ENCODE data around the gene TMEM185A.
"Not testable (repeated sequence)": the region's sequence is repeated elsewhere in the genome, so short reads cannot be mapped to it uniquely, and the experiment has no call there.

TMEM185A gene

DNA sequence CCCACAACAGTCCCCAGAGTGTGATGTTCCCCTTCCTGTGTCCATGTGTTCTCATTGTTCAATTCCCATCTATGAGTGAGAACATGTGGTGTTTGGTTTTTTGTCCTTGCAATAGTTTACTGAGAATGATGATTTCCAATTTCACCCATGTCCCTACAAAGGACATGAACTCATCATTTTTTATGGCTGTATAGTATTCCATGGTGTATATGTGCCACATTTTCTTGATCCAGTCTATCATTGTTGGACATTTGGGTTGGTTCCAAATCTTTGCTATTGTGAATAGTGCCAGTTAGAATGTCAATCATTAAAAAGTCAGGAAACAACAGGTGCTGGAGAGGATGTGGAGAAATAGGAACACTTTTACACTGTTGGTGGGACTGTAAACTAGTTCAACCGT is 11.9 kb downstream of the TMEM185A start:
- not testable (repeated sequence) for DNase-seq

DNA sequence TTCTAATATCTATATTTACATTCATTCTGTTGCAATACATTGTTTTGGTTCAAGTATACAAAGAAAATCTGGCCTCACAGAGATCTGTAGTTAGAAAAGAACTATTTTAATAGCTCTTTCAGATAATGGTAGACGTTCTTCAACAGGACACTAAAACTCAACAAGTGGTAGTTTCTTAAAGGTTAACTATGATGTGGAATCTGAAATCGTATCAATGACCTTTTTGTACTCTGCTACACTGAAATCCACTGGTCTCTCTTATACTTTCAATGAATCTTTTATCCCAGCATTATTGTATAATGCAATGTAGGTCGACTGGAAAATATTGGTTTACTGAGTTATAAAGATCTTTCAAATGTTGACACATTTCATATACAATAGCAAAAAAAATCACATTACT is 12.7 kb downstream of the TMEM185A start:
- no peak for DNase-seq

DNA sequence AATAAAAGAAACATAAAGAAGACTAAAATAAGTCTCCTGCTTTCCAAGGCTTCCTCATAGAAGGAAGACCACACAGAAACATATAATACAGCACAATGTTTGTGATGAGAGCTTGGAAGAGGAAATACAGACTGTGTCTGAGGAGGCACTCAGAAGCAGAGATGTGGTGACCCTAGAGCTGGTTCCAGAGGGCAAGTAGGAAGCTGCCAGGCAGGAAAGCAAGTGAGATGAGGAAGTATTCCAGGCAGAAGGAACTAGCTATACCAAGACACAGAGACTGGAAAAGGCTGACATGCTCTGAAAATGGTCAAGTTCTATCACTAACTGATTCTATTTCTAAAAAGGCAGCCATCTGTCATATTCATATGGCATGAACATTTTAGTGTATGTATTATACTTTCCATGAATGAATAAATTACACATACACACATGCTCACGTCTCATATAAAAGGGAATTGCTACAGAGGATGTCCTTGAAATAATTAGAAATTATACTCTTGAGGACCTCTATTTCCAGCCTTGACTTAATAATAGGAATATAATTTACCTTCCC is 19.9 kb downstream of the TMEM185A start:
- no peak for DNase-seq

DNA sequence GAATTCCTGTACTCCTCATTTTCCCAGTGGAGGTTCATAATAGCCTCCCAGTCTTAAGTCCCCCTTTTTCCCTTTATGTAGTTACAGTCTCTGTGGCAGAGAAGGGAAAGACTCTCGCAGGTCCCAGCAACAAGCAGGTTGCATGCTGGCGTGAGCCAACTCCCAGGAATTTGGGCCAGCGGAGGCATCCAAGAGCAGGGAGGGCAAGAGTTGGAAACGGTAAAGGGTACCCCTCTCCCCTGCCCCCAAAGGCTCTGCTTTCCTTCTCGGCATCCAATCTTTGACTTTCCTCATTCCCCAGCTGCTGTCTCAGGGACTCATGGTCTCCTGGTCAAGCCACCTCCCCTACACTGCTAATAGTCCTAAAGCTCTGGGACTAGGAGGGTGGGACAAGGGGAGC is 21.1 kb downstream of the TMEM185A start:
- DNase-seq: no peak

DNA sequence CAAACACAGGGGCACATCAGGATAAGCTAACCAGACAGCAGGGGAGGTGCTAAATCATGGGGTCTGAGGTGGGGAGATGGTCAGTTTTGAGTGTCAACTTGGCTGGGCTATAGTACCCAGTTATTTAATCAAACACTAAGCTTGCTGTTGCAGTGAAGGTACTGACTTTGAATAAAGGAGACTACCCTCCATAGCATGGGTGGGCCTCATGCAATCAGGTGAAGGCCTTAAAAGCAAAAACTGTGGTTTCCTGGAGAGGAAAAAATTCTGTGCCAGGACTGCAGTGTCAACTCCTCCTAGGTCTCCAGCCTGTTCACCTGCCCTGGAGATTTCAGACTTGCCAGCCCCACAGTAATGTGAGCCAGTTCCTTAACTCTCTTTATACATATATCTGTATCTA is 23.9 kb downstream of the TMEM185A start:
- DNase-seq: no peak

DNA sequence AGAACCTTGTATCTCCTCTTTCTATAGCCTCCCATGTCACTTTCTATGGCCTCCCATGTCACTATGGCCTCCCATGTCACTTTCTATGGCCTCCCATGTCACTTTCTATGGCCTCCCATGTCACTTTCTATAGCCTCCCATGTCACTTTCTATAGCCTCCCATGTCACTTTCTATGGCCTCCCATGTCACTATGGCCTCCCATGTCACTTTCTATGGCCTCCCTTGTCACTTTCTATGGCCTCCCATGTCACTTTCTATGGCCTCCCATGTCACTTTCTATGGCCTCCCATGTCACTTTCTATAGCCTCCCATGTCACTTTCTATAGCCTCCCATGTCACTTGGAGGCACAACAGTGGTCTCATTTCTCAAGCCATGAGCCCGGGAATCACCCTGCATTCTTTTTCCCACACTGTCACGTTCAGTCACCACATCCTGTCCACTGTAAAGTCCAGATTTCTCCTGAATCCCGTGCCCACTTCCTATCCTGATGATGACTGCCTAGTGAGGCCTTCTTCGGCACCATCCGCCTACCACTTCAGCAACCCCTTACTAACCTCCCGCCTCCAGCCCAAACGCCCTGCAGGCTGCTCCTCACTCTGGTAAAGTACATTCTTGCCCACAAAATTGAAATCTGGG is 26.2 kb downstream of the TMEM185A start:
- DNase-seq: not testable (repeated sequence)

DNA sequence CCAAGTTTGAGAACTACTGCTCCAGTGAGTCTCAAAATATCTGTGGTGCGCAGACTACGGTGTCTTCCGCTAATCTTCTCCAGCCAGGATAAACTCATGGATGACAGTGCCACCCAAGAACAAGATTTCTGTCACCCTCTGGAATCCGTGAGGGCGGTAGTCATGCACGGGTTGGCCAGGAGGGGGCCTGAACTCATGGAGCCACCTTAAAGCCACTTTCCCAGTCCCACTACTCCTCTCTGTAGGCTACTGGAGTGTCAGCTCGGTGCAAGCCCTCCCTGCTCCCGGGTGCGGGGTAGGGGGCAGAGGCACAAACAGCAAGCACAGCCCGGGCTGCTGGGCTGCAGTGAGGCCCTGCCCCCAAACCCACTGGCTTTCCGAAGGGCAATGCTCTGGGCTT is 33.0 kb downstream of the TMEM185A start:
- not testable (repeated sequence) for DNase-seq

DNA sequence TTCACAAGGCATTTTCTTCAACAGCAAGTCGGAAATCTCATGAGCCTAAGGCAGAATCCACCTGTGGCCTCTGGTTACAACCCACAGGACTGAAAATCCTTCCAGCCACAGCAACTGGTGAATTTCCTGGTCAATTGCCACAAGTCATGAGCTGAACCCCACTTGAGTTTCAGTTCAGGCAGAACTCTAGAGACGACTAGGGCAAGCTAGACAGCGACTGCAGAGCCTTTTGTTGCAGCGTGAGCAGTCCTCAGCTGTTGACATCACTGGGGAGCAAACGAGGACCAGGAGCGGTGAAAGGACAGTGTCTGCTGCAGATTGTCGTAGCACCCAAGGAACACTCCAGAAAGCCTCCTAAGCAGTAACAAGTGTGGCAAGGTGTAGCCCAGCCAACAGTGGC is 35.6 kb downstream of the TMEM185A start:
- not testable (repeated sequence) for DNase-seq

DNA sequence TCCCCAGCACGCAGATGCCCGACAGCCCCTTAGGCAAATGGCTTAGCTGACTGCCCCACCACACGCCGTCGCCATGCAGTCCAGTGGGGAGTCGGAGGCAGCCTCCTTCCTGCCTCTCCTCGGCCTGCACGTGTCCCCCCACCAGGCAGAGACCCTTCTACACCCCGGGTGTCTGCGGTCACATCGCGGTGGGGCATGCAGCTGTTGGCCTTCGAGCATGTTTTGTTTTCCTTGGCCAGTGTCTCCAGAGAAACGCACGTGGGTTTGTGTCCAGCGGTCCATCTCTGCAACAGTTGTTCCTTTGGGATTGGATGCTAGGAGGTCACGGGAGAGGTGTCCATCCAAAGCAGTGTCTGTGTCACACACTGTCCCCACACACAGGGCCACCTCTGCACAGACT is 36.4 kb downstream of the TMEM185A start, which contains the start of gene HSFX2:
HSFX2 (minus strand) TSS at position 101 of the 400 bp plus-strand sequence. CDS start 614 bp downstream, outside the sequence.
- DNase-seq: not testable (repeated sequence)

DNA sequence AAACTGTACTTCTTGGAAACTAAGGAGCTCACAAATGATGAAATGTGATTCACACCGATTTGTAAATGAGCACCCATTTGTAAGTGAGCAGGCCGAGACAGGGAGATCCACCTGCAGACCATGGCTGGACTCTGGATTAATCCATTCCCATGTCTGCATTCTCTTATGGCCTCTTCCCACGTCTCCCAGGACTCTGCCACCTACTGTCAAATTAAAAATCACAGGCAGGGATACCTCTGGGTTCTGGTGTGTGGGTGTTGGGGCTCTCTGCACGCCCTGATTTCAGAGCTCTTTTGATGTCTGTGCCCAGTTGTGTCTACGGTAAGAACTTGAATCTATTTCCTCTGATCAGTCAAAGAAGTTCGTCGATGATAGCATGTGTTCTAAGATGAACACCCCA is 40.6 kb downstream of the TMEM185A start:
- DNase-seq: not testable (repeated sequence)

DNA sequence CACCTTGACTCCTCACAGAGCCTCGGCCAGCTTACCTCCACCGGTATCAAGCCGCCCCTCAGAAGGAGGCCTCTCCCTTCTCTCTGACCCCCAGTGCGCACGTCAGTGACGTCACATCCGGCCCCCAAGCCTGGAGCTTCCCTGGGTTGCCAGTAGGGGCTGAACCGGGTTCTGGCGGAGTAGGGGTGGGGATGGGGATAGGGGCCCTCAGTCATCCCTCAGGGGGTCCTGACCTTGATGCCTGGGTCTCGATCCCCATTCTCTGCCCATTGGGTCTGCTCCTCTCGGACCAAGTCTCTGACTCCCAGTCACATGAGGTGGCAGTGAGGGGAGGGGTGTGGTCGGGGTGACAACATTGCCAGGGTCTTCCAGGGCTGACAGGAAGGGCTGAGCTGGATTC is 44.2 kb downstream of the TMEM185A start, which contains the start of gene MAGEA9B:
MAGEA9B (minus strand) TSS at position 101 of the 400 bp plus-strand sequence. CDS start 4,280 bp downstream, outside the sequence.
- DNase-seq: not testable (repeated sequence)

DNA sequence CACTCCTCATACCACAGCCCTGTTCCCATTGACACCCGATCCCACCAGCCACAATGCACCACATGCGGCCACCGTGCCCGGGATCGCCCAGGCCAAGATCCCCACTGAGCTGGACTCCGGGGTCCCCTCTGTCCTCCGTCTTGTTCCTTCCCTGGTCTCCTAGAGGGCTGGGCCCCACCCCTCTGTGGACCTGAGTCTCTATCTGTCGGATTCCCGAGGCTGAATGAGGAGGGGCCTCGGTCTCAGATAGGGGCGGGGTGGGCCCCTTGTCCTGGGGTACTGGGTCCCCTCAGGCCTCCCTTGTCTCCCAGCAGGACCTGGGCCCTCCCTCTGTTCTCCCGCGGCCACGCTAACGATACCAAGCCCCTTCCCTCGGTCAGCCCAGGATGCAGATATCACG is 46.0 kb downstream of the TMEM185A start:
- not testable (repeated sequence) for DNase-seq

DNA sequence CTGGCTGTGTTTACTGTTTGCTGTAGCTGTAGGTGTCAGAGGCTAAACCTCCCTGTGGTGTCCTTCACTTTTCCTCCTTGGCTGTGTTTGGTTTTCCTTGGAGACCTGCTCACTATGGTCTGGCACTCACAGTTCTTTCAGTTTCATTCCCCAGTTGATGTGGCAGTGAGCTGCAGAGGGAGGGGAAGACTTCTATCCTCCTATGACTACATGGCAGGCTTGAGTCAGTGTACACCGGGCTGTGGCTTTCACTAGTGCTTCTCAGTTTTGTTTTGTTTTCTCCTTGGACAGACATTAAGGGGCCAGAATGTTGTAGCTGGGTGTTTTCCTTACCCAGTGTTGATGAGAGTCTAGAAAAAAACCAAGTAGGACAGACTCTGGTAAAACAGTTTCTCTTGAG is 58.1 kb downstream of the TMEM185A start:
- DNase-seq: not testable (repeated sequence)

DNA sequence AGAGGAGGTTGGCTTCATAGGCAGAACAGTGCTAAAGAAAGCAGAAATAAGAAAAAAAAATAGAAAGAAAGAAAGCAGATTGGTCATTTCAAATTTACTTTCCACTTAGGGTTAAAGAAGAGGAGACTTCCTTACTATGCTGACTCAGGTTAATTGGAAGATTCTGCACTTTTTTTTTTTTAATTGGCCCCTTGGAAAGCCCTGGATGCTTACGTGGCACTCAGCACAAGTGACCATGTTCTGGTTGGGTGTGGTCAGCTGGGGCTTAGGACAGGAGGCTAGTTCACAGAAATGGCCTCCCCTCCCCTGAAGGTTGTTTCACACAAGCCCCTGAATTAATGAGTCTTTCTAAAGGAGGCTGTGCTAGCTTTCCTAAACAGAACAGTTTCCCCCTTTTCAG is 58.8 kb downstream of the TMEM185A start:
- DNase-seq: no peak

DNA sequence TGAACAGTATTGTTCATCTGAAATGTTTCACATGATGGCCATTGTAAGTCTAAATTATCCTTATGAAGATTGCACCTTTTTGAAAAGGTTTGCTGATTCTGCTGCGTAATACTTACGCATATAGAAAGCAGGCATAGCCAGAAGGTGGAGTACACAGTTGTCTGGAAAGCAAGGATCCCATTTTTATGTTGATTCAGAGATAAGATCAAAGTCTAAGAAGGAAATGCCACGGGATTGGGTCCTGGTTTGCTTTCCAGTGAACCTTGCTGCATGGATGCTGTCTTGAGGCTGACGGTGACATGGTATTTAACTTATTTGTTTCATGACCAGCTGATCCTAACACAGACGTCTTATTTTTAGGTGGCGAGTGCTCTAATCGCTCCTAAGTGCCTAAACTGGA is 59.8 kb downstream of the TMEM185A start:
- no peak for DNase-seq

DNA sequence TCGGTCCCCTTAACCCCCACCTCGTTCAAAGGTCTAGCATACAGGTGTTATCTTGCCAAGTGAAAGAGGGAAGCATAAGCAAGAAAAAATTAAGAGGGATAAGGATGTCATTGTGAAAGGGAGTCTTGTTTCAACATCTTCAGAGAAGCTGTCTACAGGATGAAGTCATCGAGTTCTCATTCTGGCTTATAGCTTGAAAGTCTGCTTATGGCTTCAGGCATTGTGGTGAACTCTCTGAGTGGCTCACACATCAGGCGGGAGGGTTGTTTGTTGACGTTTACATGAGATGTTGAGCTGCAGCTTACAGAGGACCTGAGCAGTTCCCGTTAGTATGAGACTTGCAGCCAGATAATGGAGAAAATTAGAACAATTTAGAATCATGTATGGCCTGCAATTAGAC is 60.9 kb downstream of the TMEM185A start:
- DNase-seq: no peak

DNA sequence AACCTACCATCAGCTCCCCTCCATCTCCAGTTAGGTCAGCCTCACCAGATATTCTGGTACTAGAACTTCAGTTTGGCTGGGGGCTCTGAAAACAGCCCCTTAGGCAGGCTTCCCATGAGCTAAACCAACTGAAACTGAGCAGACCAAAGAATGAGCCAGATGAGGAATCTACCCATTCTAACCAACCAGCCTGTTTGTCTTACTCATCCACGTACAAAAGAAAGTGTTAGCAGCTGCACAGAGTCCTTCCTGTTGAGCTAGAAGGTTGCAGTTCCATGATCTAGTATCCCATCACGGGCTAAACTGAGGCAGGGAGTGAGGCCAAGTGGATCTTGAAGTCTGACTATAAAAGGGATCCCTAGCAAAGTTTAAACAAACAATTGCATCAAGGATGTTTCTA is 61.8 kb downstream of the TMEM185A start:
- DNase-seq: no peak

DNA sequence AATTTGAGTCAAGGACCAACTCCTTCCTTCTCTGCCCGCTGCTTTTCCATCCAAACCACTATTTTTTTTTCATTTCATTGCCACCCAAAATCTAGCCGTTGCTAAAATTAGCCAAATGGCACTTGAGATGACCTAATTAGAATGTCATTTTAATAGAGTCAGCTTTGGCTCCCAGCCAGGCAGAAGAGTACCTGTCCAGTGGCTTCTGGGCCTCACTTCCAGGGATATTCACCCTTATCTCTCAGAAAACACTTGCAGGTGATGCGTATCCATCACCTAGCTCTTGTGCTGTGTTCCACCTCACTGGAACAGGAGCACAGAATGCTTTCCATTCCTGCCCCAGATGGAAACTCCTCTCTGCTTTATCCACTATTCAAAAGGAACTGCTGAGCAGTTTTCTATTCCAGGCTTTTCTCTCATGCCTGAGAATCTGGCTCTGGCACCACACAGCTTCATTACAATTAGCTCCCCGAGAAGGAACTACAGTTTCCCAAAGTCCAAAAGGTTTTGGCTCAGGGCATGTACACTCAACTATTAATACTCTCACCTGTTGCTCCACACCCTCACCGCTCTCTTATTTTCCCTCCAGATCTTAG is 62.8 kb downstream of the TMEM185A start:
- DNase-seq: no peak

DNA sequence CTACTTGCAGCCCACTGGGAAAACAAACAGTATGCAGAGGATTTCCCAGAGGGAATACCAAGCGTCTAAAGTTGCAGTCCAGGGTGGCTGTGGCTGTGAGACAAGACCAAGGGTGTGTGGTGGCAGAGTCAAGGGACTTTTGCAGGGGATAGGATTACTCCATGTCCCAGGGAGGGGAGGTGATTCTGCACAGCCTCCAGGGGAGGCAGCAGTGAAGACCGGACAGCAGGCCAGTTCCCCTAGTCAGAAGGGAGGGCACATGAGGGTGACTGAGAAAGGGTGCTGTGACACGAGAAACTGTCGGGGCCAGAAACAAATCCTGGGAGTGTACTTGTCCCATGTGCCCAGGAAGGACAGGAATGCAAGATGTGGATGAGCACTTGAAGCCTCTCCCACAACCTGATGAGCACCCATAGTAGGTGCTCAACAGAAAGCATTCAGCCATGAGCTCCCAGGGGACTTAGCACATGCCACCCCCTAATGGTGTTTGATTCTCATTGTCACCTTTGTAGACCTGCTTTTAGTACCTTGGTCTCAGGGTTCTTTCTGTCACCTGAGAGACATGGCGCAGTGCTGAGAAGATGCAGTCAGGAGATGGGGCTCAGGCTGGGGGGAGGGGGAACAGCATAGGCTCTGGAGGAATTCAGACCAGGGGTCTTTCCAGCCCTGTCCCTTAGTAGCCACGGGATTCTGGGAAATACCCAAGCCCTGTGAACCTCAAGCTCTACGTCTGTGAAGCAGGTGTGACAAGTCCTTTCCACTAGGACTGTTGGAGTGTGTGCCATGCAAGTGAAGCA is 63.8 kb downstream of the TMEM185A start:
- no peak for DNase-seq

DNA sequence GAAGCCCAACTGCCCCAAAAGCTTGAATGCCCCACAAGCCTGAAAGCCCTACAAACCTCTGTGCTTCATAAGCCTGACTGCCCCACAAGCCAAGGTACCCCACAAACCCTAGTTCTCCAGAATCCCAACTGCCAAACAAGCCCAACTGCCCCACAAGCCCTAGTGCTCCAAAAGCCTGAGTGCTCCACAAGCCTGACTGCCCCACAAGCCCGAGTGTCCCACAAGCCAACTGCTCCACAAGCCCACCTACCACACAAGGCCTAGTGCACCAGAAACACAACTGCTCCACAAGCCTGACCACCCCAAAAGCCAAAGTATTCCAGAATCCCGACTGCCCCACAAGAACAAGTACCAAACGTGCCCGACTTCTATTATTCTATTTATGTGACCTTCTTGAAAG is 68.2 kb downstream of the TMEM185A start:
- no peak for DNase-seq

DNA sequence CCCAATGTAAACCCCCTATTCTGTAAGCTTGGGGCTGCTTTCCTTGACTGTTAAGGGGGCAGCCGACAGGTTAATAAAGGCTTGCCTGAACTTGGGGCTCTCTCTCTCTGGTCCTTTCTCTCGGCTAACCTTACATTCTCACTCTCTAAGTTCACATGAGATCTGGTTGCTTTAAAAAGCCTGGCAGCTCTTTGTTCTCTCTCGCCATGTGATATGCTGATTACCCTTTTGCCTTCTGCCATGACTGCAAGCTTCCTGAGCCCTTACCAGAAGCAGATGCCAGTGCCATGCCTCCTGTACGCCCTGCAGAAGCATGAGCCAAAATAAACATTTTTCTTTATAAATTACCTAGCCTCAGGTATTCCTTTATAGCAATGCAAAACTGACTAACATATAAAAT is 76.3 kb downstream of the TMEM185A start:
- DNase-seq: not testable (repeated sequence)

DNA sequence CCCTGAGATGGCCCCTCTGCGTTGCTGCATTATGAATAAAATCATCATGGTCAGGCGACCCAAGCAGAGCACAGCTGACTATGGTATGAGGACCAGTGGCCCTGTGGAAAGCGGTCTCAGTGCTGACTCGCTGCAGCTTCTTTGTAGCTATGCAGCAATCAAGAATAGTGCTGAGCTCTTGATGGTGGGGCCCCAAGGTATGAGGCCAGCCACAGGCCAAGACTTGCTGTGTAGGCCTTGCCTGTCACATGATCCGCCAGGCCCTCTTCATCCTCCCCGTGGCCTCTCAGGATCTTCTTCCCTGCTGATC is 79.7 kb downstream of the TMEM185A start:
- DNase-seq: not testable (repeated sequence)

DNA sequence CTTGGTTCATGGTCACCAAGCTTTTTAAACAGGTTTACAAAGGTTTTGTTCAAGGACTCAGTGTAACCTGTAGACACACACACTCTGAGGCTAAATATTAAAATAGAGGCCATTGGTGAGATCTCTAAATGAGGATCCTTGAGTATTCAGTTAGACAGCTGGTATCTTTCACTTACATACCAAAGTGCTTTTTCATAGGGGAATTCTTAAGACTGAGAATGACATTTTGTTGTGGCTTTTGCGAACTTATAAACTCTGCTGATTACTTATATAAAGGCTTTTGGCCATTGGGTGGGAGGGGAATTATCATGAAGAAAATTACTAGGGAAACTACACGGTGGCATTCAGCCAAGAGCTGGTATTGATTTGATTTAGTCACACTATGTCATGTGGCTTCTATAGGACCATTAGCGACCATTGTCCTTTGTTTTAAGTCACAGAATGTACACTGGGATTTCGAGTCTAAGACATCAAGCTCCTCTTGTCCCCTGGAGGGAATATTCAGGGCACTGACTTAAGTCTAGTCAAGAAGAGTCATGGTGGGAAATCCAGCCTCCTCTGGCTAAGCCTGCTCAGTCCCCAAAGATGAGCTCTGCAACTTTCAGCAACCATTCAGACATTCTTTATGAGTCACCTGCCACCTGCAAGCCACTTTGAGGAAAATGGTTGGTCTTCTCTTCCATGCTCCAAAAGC is 80.2 kb downstream of the TMEM185A start:
- not testable (repeated sequence) for DNase-seq
